ENCODE data around the gene PNKD. TPM values are rescaled to one million over a fixed set of nuclear protein-coding genes. Genes with fewer than 3 reads are reported as not detected.

PNKD gene
- total RNA-seq, 4 donors from 2014 or later = 20.1 to 35.8 (median 31.9) TPM

DNA sequence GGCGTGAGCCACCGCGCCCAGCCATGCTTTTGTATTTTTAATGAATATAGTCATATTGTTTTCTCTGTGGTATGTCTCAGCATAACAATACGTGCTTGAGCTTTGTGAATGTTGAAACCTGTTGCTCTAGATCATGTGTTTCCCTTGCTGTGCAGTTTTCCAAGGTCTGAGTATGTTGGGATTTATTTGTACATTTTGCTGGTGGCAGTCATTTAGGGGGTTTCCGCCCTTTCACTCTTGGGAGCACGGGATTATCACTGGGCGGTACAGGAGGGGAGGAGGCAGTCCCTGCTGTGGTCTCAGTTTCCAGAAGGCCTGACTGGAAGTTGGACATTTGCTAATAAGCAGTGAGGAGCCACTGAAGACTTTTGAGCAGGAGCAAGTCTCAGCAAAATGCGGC lies 61.4 kb downstream of the PNKD start:
- no peaks in the 10 kb centered on the region for H3K4me1 ChIP-seq
- no peaks in the 10 kb centered on the region for H3K36me3 ChIP-seq
- DNase-seq = no peak
- no peaks in the 10 kb centered on the region for H3K27me3 ChIP-seq
- ATAC-seq = no peak
- TF ChIP-seq POLR2A (IDR thresholded peaks at IDR 0.05) (no peak), CTCF (IDR thresholded peaks at IDR 0.05 in 4 of 5, conservative IDR thresholded peaks at IDR 0.05 in 1 of 5) (no peak)
- intact Hi-C loops (cut with DNase I; ENCODE audit: low total_unique reads) = no loop called here
- no peak overlapping the region for H3K4me3 ChIP-seq
- H3K27ac ChIP-seq = no peak overlapping the region
- in situ Hi-C loops (cut with MboI; ENCODE audit: low sequenced_read_pairs in 4 of 4) = no loop called here
- H3K9me3 ChIP-seq = no peaks in the 10 kb centered on the region

GRCh38 chr2:218332288-218332687 lies 62.0 kb downstream of the PNKD start:
- Histone ChIP-seq H3K27me3 (no peaks in the 10 kb centered on the region), H3K27ac (peak overlapping the region in 1 of 4 donors; percentile 2), H3K36me3 (no peaks in the 10 kb centered on the region), H3K4me3 (no peak overlapping the region), H3K4me1 (no peaks in the 10 kb centered on the region), H3K9me3 (no peaks in the 10 kb centered on the region)
- ATAC-seq (no peak), DNase-seq (no peak)
- intact Hi-C loops (cut with DNase I; ENCODE audit: low total_unique reads) = no loop called here
- in situ Hi-C loops (cut with MboI; ENCODE audit: low sequenced_read_pairs in 4 of 4) = no loop called here
- TF ChIP-seq CTCF (IDR thresholded peaks at IDR 0.05 in 4 of 5, conservative IDR thresholded peaks at IDR 0.05 in 1 of 5) (no peak), POLR2A (IDR thresholded peaks at IDR 0.05) (no peak)

DNA sequence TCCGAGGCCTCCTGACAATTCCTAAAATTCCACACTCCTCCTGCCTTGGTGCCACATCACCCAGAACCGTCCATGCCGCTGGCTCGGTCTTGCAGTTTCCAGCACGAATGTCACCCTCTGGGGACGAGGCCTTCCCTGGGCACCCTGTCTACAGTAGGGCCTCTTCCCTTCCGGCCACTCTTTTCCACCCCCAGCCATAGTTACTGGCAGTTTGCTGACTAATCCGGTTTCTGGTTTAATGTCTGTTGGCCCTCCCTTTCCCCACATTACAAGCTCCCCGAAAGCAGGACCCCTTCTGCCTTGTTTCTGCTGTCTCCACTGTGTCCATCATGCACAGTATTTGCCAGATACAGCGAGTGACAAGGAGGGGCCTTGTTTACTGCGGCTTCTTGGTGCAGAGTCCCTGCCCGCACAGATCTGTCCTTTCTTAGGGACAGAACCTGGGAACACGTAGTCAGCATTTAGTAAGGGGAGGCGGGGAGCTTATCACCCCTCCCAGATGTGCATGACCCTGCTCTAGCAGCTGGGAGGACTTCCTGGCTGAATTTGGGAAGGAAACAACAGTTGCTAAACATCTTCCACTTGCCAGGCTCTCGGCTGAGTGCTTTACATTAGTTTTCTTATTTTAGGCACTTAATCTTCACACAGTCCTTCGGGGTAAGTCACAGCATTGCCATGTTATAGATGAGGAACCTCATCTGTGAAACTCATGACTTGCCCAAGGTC lies 62.8 kb downstream of the PNKD start:
- H3K4me1 ChIP-seq = no peaks in the 10 kb centered on the region
- intact Hi-C loops (cut with DNase I; ENCODE audit: low total_unique reads) (no loop called here), in situ Hi-C loops (cut with MboI; ENCODE audit: low sequenced_read_pairs in 4 of 4) (no loop called here)
- no peaks in the 10 kb centered on the region for H3K9me3 ChIP-seq
- no peaks in the 10 kb centered on the region for H3K27me3 ChIP-seq
- DNase-seq = peak; percentile 10 to 36
- peak overlapping the region in 1 of 4 donors; percentile 2 for H3K27ac ChIP-seq
- TF ChIP-seq CTCF (IDR thresholded peaks at IDR 0.05 in 4 of 5, conservative IDR thresholded peaks at IDR 0.05 in 1 of 5) = no peak
- TF ChIP-seq POLR2A (IDR thresholded peaks at IDR 0.05) = no peak
- no peaks in the 10 kb centered on the region for H3K36me3 ChIP-seq
- peak in 1 of 2 donors; percentile 46 for ATAC-seq
- H3K4me3 ChIP-seq = no peak overlapping the region

DNA sequence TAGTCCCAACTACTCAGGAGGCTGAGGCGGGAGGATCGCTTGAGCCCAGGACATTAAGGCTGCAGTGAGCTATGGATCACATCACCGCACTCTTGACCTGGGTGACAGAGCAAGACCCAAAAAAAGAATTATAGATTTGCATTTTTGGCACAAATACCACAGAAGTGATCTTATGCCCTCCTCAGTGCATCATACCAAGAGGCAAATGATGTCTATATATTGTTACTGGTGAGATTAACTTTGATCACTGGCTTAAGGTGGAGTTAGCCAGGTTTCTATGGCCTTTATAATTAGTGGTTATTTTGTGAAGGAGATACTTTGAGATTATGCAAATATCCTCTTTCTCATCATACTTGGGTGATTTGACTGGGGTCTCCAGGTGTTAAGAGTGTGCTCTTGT lies 64.2 kb downstream of the PNKD start:
- no peak overlapping the region for H3K27ac ChIP-seq
- in situ Hi-C loops (cut with MboI; ENCODE audit: low sequenced_read_pairs in 4 of 4) = no loop called here

More for the DNA sequence above, 64.2 kb downstream of the PNKD start:
- DNase-seq = no peak
- Histone ChIP-seq H3K4me1 (no peaks in the 10 kb centered on the region), H3K9me3 (no peaks in the 10 kb centered on the region), H3K4me3 (no peak overlapping the region), H3K36me3 (no peaks in the 10 kb centered on the region), H3K27me3 (no peaks in the 10 kb centered on the region)
- no peak for TF ChIP-seq POLR2A (IDR thresholded peaks at IDR 0.05)
- no peak for TF ChIP-seq CTCF (IDR thresholded peaks at IDR 0.05 in 4 of 5, conservative IDR thresholded peaks at IDR 0.05 in 1 of 5)
- intact Hi-C loops (cut with DNase I; ENCODE audit: low total_unique reads) = no loop called here
- ATAC-seq = no peak
